Esophagus muscularis mucosa (tissue), 4 donors: ENCODE data around the gene NUDT17.

Experiments
- EP300 ChIP-seq: sonication (generic); formaldehyde crosslinking; IDR thresholded peaks from one replicate; pipeline ENCODE4 v1.6.1; 2017; ENCODE audit warnings: antibody characterized with exemption
- POLR2AphosphoS5 ChIP-seq, 2 donors: sonication (generic); formaldehyde crosslinking; IDR thresholded peaks; one replicate each; pipeline ENCODE4 v1.6.1; 2017; ENCODE audit warnings: antibody characterized with exemption in 2 of 2
- TF ChIP-seq, protein P1 (sequence below), 3 experiments: fragments of 200-600 bp in 2 of 3; fragments of 450-650 bp in 1 of 3; sonication (generic) in 2 of 3; IDR thresholded peaks; one replicate each; pipeline ENCODE4 v1.5.1; 2017 to 2019; ENCODE audit warnings: antibody characterized with exemption in 3 of 3, mild to moderate bottlenecking in 2 of 3, moderate library complexity in 1 of 3

DNA sequence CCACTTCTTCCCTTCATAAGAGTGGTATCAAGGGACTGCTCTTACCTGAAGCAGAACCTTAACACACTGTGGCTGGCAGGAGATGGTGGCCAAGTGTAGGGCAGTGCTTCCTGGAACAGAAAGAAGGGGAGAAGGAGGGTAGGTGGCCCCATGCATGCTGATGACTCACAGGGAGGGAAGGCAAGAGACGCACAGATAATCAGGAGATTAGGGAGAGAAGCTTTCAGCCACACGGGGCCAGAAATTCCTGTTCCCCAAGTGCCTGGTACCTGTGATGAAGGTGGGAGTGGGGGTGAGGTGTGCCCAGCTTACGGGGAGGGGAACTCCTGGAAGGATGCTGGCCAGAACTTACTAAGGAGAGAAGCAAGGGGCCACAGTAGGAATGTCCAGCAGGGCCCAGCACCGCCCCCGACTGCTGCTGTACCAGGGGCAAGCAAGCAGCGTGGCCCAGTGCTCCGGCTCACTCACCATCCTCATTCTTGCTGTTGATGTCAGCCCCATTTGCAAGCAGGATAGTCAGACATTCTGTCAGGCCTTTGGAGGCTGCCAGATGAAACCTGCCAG, 32.6 kb downstream of the NUDT17 start:
- TF ChIP-seq EP300 (no peak), POLR2AphosphoS5 (IDR thresholded peaks at IDR 0.05) (no peak)
- TF ChIP-seq, protein P1, sequence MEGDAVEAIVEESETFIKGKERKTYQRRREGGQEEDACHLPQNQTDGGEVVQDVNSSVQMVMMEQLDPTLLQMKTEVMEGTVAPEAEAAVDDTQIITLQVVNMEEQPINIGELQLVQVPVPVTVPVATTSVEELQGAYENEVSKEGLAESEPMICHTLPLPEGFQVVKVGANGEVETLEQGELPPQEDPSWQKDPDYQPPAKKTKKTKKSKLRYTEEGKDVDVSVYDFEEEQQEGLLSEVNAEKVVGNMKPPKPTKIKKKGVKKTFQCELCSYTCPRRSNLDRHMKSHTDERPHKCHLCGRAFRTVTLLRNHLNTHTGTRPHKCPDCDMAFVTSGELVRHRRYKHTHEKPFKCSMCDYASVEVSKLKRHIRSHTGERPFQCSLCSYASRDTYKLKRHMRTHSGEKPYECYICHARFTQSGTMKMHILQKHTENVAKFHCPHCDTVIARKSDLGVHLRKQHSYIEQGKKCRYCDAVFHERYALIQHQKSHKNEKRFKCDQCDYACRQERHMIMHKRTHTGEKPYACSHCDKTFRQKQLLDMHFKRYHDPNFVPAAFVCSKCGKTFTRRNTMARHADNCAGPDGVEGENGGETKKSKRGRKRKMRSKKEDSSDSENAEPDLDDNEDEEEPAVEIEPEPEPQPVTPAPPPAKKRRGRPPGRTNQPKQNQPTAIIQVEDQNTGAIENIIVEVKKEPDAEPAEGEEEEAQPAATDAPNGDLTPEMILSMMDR (IDR thresholded peaks at IDR 0.05) = no peak
